HG03175 (cell line): ENCODE data around the gene TMF1.
A peak's percentile ranks its signal among the peaks of the same experiment; 100 is the strongest.

Experiments used
- ATAC-seq: cut with Tn5 transposase; IDR thresholded peaks from one replicate; pipeline ENCODE4 v1.9.1; 2021; ENCODE audit warnings: mild to moderate bottlenecking, moderate library complexity; ENCODE audit not compliant: unreplicated experiment

The TMF1 gene

DNA sequence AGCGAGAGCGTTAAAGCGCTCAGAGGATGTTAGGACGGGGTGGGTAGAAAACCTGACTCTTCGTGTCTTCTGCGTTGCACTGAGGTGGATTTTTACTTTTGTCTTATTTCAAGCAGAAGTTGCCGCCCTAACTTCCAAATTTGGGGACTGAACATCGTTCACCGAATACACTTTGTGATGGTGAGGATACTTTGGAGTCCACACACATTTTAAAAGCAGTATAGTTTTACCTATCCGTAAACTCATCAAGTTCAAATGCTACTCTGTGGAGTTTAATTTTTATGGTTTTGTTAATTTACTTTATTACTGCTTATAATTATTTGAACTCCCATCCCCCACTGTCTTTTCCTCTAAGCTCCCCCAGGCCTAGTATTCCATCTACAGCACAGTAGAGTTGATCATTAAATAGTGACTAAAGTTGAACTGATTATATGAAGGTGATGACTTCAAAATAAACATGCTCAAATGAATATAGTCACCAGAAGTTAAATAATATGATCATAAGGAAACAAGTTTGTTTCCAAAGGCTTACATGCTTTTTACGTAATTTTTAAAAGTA lies 38.0 kb downstream of the TMF1 start:
- no peak for ATAC-seq

- ATAC-seq: peak; percentile 71
These were observed 38.7 kb downstream of the TMF1 start, which contains the start of gene EOGT for GRCh38 chr3:69013253-69014021. Gene EOGT, minus strand, starts transcription at chr3:69013684. Its CDS starts 3,838 bp downstream, at chr3:69009846.

GRCh38 chr3:69012800-69013252 lies 39.3 kb downstream of the TMF1 start:
- peak; percentile 49 for ATAC-seq

GRCh38 chr3:69012100-69012799 lies 39.9 kb downstream of the TMF1 start:
- no peak for ATAC-seq

- ATAC-seq: no peak
These were observed 40.9 kb downstream of the TMF1 start for GRCh38 chr3:69011096-69011730.

DNA sequence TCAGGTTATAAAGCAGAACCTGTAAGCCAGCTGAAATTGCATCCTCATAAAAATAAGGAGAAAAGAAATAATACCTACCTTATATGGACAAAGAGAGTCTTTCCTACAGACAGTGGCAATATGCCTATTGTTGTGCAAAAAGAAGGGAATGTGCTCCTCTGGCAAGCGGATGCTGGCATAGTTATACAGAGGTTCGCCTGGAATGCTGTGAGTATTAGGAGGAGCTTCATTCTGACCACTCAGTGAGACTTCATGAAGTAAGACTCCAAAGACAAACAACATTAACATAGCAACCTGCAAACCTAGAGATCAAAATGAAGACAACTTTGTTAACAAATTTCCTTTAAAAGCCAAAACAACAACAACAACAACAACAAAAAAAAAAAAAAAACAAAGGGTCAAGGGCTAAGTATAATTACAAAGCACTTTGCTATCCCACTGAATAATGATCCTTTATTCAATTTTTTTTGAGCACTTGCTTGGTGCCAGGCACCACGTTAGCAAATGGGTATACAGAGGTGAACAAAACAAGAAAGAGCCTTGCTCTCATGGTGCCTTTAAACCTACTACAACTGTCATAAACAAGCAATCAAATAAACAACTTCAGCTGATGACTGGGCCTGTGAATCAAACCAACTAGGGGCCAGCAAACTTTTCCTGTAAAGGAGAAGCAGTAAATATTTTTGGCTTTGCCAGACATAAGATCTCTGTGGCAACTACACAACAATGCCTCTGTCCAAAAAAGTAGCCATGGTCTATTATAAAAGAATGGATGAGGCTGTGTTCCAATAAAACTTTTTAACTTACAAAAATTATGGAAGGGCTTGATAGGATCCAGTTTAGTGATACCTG lies 42.3 kb downstream of the TMF1 start:
- no peak for ATAC-seq

DNA sequence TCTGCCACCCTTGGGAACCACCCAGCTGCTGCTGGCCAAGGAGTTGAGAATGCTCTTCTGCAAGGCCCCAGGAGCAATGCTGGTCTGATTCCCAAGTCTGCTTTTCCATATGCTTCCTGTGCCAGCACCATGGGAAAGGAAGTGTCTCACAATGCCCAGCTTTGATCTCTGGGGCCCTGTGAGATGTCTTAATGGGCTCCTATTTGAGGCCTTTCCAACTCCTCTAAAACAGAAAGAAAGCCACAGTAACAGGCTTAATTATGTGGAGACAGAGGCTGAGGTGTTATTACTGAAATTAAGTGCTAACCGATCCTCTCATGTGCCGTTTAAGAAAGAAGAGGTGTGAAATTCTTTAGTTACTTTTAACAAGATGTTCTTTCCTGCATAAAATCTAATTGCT lies 43.2 kb downstream of the TMF1 start:
- no peak for ATAC-seq

GRCh38 chr3:69005791-69006482 lies 46.2 kb downstream of the TMF1 start:
- no peak for ATAC-seq

DNA sequence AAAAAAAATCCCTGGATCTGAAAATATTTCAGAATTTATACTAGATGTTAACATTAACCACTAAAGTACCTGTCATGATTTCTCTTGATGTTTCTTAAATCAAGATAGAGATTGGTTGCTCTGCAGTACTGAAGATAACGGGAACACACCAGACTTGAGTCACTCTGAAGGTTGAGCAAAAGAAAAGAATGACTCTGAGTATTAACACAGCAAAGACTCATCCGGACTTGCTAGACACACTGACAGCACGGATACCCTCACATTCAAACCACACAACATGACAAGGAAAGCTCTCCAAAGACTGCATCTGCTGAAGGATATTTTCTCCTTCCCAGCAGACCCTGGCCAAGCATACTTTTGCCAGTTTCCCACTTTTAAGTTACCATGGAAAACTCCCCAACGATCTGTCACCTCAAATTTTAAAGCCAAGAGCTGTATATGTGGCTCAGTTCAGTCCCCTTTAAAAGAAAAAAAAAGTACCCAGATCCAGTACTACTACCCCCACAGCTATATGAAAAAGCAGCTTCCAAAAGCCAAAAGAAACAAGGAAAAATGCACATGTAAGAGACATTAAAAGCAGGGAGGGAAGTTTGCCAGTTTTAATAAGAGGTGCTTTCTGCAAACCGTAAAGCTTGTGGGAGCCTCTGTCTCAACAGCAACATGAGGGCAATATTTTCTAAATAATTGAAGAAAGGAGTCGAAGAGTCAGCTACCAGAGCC lies 46.9 kb downstream of the TMF1 start:
- no peak for ATAC-seq

DNA sequence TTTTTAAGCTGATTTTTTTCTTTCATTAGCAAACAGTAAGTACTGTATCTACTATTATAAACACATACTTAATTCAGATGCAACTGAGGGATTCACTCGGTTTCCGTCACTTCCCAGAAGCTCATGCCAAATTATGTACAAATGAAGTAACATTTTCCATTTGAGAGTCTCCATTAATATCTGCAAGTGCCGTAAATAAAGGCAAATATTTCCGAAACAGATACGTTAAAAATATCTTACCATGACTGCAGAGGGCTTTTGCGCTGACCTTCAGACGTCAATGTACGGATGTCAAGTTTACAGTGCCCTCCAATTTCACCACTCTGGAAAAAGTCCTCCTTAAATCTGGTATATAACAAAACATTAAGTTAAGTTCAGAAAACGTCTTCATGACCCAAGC lies 48.0 kb downstream of the TMF1 start:
- ATAC-seq: no peak

GRCh38 chr3:68999605-69000004 lies 52.5 kb downstream of the TMF1 start:
- ATAC-seq: no peak

GRCh38 chr3:68999158-68999557 lies 53.0 kb downstream of the TMF1 start:
- no peak for ATAC-seq

DNA sequence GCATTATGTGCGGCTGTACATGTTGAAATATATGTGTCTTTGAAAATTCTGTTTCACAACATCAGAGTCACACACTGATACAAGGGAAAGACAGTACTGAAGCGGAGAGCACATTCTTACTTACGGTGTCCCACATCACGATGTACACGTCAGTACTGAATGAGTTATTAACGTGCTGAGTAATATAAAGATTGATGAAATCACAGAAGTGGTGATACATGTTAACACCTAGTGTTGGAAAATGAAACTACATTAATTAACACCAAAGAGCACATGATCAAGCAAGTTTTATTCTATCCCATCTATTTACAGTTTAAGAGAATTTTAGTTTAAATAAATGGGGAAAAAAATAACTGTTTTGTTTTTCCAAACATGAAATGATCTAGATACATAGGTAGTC lies 54.2 kb downstream of the TMF1 start:
- peak; percentile 81 for ATAC-seq

DNA sequence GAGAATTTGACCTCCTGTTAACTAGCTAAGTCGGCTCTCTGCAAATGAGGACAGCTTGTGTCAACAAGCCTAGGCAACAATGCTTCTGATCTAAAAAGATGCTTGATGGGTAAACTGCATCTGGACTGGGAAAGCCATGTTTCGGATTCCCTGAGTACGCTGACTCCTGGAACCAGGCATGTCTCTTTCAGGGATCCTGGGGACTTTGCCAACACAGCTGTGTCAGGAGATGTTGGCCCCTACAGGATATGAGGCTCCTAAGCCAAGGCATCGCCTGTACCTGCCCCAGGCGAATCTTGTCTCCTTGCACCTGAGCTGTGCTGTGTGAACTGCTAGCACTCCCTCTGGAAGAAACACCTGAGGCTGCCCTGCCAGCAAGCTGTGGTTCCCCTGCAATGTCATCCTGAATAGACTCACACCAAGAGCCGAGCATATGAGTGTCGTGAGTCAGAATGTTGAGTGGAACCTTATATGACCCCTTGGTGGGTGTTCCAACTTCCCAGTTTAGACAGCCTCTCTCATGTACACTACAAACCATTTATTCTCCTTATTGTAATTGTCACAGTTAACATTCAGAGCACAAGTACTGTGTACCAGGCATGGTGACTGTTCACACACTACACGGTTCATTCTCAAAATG lies 55.7 kb downstream of the TMF1 start:
- no peak for ATAC-seq

DNA sequence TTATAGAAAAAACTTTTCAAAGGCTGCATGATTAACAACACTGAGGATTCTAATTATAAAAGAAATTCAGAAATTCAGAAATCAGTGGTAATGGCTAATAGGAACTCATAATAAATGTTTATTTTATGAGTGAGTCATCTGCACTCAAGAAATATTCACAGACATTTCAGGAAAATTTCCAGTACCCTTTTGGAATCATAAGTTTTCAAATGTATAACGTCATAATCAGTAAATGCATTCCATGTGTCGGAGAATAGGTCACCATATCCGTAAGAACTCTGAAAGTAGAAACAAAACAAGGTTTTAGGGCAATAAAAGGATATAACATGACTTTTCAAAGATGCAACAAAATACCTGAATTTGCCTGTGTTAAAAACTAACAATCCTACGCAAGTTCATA lies 63.4 kb downstream of the TMF1 start:
- ATAC-seq: no peak

DNA sequence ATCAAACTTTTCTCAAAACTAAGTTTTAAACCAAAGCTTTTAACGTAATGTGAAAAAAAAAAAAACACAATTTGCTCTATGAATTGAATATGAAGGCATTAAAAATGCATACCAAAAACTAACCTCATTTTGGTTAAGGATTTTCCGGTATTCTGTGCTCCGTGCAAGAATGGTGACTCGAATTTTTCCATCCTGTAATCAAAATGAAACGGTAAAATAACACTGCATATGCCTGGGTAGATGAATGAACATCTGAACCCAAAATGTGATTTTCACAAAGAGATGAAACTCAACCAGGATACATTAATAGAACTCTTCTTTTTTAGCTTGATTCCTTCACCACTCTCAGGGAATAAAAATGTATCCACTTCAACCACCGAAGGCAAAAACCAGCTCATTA lies 64.8 kb downstream of the TMF1 start:
- ATAC-seq: no peak

DNA sequence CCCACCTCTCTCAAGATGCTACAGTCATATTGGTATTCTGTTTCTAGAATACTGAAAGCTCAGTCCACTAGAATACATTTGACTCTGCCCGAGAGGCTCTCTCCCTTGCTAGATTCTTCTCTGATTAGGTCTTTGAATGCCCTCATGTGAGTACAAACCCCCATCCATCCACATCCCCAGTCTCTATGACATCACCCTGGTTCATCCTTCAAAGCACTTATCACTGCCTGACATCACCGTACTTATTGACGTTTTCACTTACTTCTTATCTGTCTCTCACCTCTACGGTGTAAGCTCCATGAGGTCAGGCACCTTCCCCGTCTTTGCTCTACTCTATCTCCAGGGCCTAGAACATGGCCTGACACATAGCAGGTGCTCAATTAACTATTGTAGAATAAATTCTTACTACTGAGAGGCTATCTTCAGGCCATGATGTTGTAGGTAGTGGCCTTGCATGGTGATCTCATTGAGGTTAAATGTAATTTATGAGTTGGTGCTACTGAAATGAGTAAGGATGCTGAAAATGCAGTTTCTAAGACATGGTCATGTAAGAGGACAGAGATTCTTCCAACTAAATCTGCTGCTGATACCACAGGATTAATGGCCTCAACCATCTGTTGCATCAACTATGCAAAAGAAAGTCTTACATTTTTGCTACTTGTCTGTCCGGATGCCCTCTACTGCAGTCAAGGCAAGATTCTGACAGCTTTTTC lies 65.5 kb downstream of the TMF1 start:
- ATAC-seq: no peak

DNA sequence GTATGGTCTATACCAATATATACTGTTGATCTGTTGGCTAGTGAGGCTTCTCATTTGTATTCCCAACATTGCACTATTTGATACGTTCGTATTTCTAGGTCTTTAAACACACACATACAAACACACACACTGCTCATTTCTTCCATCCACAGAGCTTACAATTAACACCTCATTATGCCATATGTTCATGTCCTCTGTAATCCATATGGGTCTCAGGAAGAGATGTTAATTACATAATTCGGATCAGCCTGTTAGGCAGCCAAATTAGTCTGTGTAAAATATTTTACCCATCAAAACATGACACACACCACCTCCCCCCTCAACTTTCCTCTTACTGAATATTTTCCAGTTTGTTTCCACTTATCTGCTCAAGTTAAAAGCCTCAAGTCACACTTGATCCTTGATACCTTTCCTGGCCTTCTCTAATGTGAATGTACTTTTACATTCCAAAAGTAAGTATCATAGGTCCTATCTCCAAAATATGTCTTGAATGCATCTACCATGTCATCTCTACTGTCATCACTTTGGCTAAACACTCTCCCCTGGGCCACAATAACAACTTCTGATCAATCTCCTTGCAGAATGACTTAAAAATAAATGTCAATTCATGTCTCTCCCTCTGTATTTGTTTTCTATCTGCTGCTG lies 66.9 kb downstream of the TMF1 start:
- no peak for ATAC-seq
